Endodermal cell (in vitro differentiated cells): ENCODE measurements around the gene NCK2. TPM values are rescaled to one million over a fixed set of nuclear protein-coding genes. Genes with fewer than 3 reads are reported as not detected.

Experiments used
- DNase-seq: peaks from one replicate; pipeline ENCODE4 v3.0.0-alpha.2; 2017
- H3K27ac ChIP-seq: 2 replicates; pipeline ENCODE4 v1.5.1; 2013; ENCODE audit warnings: mild to moderate bottlenecking, low read depth, low read length, moderate library complexity
- H3K27me3 ChIP-seq: 2 replicates; pipeline ENCODE4 v1.6.1; 2013; ENCODE audit warnings: mild to moderate bottlenecking, low read length, moderate library complexity; ENCODE audit not compliant: insufficient read depth, control insufficient read depth, poor library complexity, severe bottlenecking
- H3K36me3 ChIP-seq: 2 replicates; pipeline ENCODE4 v1.7.0; 2013; ENCODE audit warnings: mild to moderate bottlenecking, low read length, moderate library complexity; ENCODE audit not compliant: control insufficient read depth, insufficient read depth
- H3K4me1 ChIP-seq: one replicate; pipeline ENCODE4 v1.7.0; 2013; ENCODE audit warnings: low read length; ENCODE audit not compliant: control insufficient read depth, insufficient read depth
- H3K4me3 ChIP-seq: 2 replicates; pipeline ENCODE4 v1.5.1; 2013; ENCODE audit warnings: mild to moderate bottlenecking, low read length, moderate library complexity
- H3K9ac ChIP-seq: 2 replicates; pipeline ENCODE4 v1.6.1; 2013; ENCODE audit warnings: mild to moderate bottlenecking, low read length, moderate library complexity; ENCODE audit not compliant: poor library complexity, severe bottlenecking; ENCODE audit errors: extremely low read depth
- H3K9me3 ChIP-seq: 2 replicates; pipeline ENCODE4 v1.6.1; 2013; ENCODE audit warnings: mild to moderate bottlenecking, low read length, moderate library complexity; ENCODE audit not compliant: control insufficient read depth
- H3K27ac Mint-ChIP-seq: 2 replicates; pipeline ENCODE4 v1.8.0; 2020; ENCODE audit warnings: mixed read lengths
- H3K27me3 Mint-ChIP-seq: 2 replicates; pipeline ENCODE4 v1.8.0; 2021; ENCODE audit warnings: mild to moderate bottlenecking, mixed read lengths; ENCODE audit not compliant: insufficient read depth
- H3K36me3 Mint-ChIP-seq: 2 replicates; pipeline ENCODE4 v1.8.0; 2020; ENCODE audit warnings: low read depth, mixed read lengths
- H3K4me1 Mint-ChIP-seq: 2 replicates; pipeline ENCODE4 v1.8.0; 2020; ENCODE audit warnings: mixed read lengths
- H3K4me3 Mint-ChIP-seq: 2 replicates; pipeline ENCODE4 v1.8.0; 2020; ENCODE audit warnings: mild to moderate bottlenecking, moderate library complexity, mixed read lengths
- H3K9me3 Mint-ChIP-seq: 2 replicates; pipeline ENCODE4 v1.8.0; 2020; ENCODE audit warnings: mild to moderate bottlenecking, mixed read lengths
- WGBS, 2 experiments: methylation state at CpG; one replicate each; pipeline versions ENCODE4 v1.1.5 to v1.1.7; 2013; ENCODE audit warnings: missing lambda C conversion rate in 2 of 2, mixed read lengths in 1 of 2; ENCODE audit not compliant: insufficient coverage in 1 of 2, insufficient read length in 1 of 2; 5-methylcytosine and 5-hydroxymethylcytosine counted together
- total RNA-seq, 2 donors: library from RNA; stranded (reverse); fragmentation: NEBNext Ultra II Directional in 1 of 2; extraction: Animal tissue kit (Norgen Biotek cat#: 25700) in 1 of 2; gene quantifications; 2 replicates in 1 of 2; 3 replicates in 1 of 2; pipeline ENCODE4 v1.2.1, GENCODE V29; 2021
- TF ChIP-seq, protein P1 (sequence below): fragments of 200-600 bp; sonication (generic); conservative IDR thresholded peaks from 2 replicates; pipeline ENCODE4 v1.5.0; 2021; ENCODE audit warnings: antibody characterized with exemption, mild to moderate bottlenecking

The NCK2 gene
- total RNA-seq, 2 donors from 2014 or later = 58.9 to 63.8 TPM

DNA sequence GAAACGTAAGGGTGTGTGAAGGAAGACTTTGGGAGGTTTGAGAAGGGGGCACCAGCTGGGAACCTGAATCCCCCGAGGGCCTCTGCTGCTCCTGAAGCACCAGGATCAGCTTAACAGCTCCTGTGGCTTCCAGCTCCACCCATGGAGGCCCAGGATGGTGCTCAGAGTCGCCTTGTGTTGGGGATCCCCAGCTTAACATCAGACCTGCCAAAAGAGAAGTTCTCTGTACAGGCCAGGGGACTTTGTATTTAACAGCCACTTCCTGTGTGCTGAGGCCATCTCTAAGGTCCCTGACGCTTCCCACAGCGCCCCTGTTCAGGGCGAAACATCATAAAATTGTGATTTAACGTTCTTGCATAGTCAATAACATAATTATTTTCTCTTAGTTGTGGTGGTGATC lies 77.5 kb downstream of the NCK2 start:
- H3K9me3 ChIP-seq = peaks cover 2% of the 10 kb centered on the region
- Mint-ChIP-seq H3K9me3 (peaks cover 3% of the 10 kb centered on the region), H3K4me3 (no peak overlapping the region), H3K27me3 (peaks cover 18% of the 10 kb centered on the region), H3K27ac (no peak overlapping the region), H3K36me3 (peaks cover 19% of the 10 kb centered on the region), H3K4me1 (peaks cover 33% of the 10 kb centered on the region)
- H3K27me3 ChIP-seq = peaks cover 24% of the 10 kb centered on the region
- no peak for DNase-seq
- H3K36me3 ChIP-seq = peaks cover 15% of the 10 kb centered on the region
- no peak overlapping the region for H3K27ac ChIP-seq
- no peak overlapping the region for H3K9ac ChIP-seq
- peaks cover 3% of the 10 kb centered on the region for H3K4me1 ChIP-seq
- 80 to 87% methylated on average over 2 to 7 of the region's 7 CpGs for WGBS, 2 experiments
- H3K4me3 ChIP-seq = no peak overlapping the region
- TF ChIP-seq, protein P1, sequence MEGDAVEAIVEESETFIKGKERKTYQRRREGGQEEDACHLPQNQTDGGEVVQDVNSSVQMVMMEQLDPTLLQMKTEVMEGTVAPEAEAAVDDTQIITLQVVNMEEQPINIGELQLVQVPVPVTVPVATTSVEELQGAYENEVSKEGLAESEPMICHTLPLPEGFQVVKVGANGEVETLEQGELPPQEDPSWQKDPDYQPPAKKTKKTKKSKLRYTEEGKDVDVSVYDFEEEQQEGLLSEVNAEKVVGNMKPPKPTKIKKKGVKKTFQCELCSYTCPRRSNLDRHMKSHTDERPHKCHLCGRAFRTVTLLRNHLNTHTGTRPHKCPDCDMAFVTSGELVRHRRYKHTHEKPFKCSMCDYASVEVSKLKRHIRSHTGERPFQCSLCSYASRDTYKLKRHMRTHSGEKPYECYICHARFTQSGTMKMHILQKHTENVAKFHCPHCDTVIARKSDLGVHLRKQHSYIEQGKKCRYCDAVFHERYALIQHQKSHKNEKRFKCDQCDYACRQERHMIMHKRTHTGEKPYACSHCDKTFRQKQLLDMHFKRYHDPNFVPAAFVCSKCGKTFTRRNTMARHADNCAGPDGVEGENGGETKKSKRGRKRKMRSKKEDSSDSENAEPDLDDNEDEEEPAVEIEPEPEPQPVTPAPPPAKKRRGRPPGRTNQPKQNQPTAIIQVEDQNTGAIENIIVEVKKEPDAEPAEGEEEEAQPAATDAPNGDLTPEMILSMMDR = no peak

DNA sequence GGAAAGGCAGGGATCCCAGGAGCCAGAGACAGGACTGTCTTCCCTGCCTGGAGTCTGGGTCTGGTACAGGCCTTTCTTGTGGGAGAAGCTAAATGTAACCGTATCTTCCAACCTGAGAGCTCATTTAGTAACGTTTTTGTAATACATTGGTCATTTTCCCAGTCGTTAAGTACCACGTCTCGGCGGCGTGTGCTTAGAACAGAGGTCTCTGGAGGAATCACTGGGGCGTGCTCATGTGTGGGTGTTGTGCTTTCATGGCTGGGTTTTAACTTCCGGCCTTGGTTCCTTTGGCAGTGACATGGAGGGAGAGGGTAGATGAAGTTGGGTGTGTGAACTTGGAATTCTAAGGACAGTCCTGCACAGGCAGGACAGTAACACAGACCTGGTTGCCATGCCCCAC lies 79.7 kb downstream of the NCK2 start:
- 92 to 94% methylated on average over 9 of the region's 9 CpGs for WGBS, 2 experiments
- DNase-seq = no peak
- TF ChIP-seq, protein P1 = no peak
- Mint-ChIP-seq H3K4me1 (peaks cover 33% of the 10 kb centered on the region), H3K27me3 (peaks cover 29% of the 10 kb centered on the region), H3K4me3 (no peak overlapping the region), H3K27ac (no peak overlapping the region), H3K36me3 (peaks cover 17% of the 10 kb centered on the region), H3K9me3 (peaks cover 9% of the 10 kb centered on the region)
- peaks cover 3% of the 10 kb centered on the region for H3K4me1 ChIP-seq
- no peak overlapping the region for H3K27ac ChIP-seq
- H3K27me3 ChIP-seq = peaks cover 36% of the 10 kb centered on the region
- H3K4me3 ChIP-seq = no peak overlapping the region
- no peak overlapping the region for H3K9ac ChIP-seq
- peaks cover 13% of the 10 kb centered on the region for H3K9me3 ChIP-seq
- H3K36me3 ChIP-seq = peaks cover 14% of the 10 kb centered on the region

GRCh38 chr2:105827351-105828096 lies 82.8 kb downstream of the NCK2 start:
- H3K27me3 ChIP-seq = peaks cover 36% of the 10 kb centered on the region
- 80 to 100% methylated on average over 1 of the region's 1 CpG for WGBS, 2 experiments
- H3K27ac Mint-ChIP-seq = no peak overlapping the region

More at GRCh38 chr2:105827351-105828096, 82.8 kb downstream of the NCK2 start:
- peaks cover 14% of the 10 kb centered on the region for H3K36me3 ChIP-seq
- no peak overlapping the region for H3K27ac ChIP-seq
- peaks cover 25% of the 10 kb centered on the region for H3K4me1 Mint-ChIP-seq
- DNase-seq = no peak
- TF ChIP-seq, protein P1 = no peak
- no peak overlapping the region for H3K4me3 ChIP-seq
- H3K4me3 Mint-ChIP-seq = no peak overlapping the region
- peaks cover 26% of the 10 kb centered on the region for H3K9me3 Mint-ChIP-seq
- H3K27me3 Mint-ChIP-seq = peaks cover 29% of the 10 kb centered on the region
- H3K4me1 ChIP-seq = no peaks in the 10 kb centered on the region
- H3K9ac ChIP-seq = no peak overlapping the region
- H3K9me3 ChIP-seq = peaks cover 41% of the 10 kb centered on the region
- H3K36me3 Mint-ChIP-seq = peaks cover 36% of the 10 kb centered on the region
